IPS-15b (cell line): ENCODE measurements around the gene ITGAX.
"Not testable (repeated sequence)": the region's sequence is repeated elsewhere in the genome, so short reads cannot be mapped to it uniquely, and the experiment has no call there.

ENCODE experiments used
- H3K27me3 ChIP-seq: one replicate; pipeline ENCODE4 v1.6.1; 2013; ENCODE audit warnings: low read length; ENCODE audit not compliant: control insufficient read depth, insufficient read depth
- H3K36me3 ChIP-seq: one replicate; pipeline ENCODE4 v1.6.1; 2013; ENCODE audit warnings: low read length; ENCODE audit not compliant: control insufficient read depth, insufficient read depth
- H3K4me1 ChIP-seq: one replicate; pipeline ENCODE4 v1.6.1; 2013; ENCODE audit warnings: mild to moderate bottlenecking, low read length; ENCODE audit not compliant: control insufficient read depth, insufficient read depth
- H3K4me3 ChIP-seq: one replicate; pipeline ENCODE4 v1.5.1; 2013; ENCODE audit warnings: low read depth, low read length
- H3K9ac ChIP-seq: one replicate; pipeline ENCODE4 v1.6.1; 2013; ENCODE audit warnings: low read depth, mild to moderate bottlenecking, low read length
- H3K9me3 ChIP-seq: one replicate; pipeline ENCODE4 v1.6.1; 2013; ENCODE audit warnings: mild to moderate bottlenecking, low read length; ENCODE audit not compliant: control insufficient read depth, insufficient read depth

ITGAX gene

GRCh38 chr16:31331141-31331764 is 23.7 kb upstream of the ITGAX start:
- Histone ChIP-seq H3K9me3 (no peaks in the 10 kb centered on the region), H3K4me3 (peak overlapping the region; percentile 56), H3K4me1 (peaks cover 9% of the 10 kb centered on the region), H3K27me3 (peaks cover 38% of the 10 kb centered on the region), H3K36me3 (no peaks in the 10 kb centered on the region), H3K9ac (no peak overlapping the region)

GRCh38 chr16:31331807-31332301 is 23.1 kb upstream of the ITGAX start:
- H3K4me3 ChIP-seq: peak overlapping the region; percentile 56
- peaks cover 38% of the 10 kb centered on the region for H3K27me3 ChIP-seq
- H3K4me1 ChIP-seq: peaks cover 9% of the 10 kb centered on the region
- H3K9ac ChIP-seq: no peak overlapping the region
- no peaks in the 10 kb centered on the region for H3K9me3 ChIP-seq
- H3K36me3 ChIP-seq: no peaks in the 10 kb centered on the region

GRCh38 chr16:31332544-31332943 is 22.4 kb upstream of the ITGAX start:
- peaks cover 38% of the 10 kb centered on the region for H3K27me3 ChIP-seq
- H3K4me1 ChIP-seq: peaks cover 9% of the 10 kb centered on the region
- no peaks in the 10 kb centered on the region for H3K9me3 ChIP-seq
- no peak overlapping the region for H3K4me3 ChIP-seq
- H3K36me3 ChIP-seq: no peaks in the 10 kb centered on the region
- H3K9ac ChIP-seq: no peak overlapping the region

GRCh38 chr16:31333686-31334649 is 21.0 kb upstream of the ITGAX start:
- Histone ChIP-seq H3K4me1 (peaks cover 6% of the 10 kb centered on the region), H3K4me3 (no peak overlapping the region), H3K9me3 (no peaks in the 10 kb centered on the region), H3K9ac (no peak overlapping the region), H3K36me3 (no peaks in the 10 kb centered on the region), H3K27me3 (peaks cover 38% of the 10 kb centered on the region)

- Histone ChIP-seq H3K27me3 (peaks cover 29% of the 10 kb centered on the region), H3K36me3 (no peaks in the 10 kb centered on the region), H3K4me3 (no peak overlapping the region), H3K9me3 (no peaks in the 10 kb centered on the region), H3K4me1 (peaks cover 6% of the 10 kb centered on the region), H3K9ac (no peak overlapping the region)
Measured at GRCh38 chr16:31334934-31335333, 20.0 kb upstream of the ITGAX start.

GRCh38 chr16:31335431-31335830 is 19.5 kb upstream of the ITGAX start:
- H3K27me3 ChIP-seq: peaks cover 24% of the 10 kb centered on the region

GRCh38 chr16:31338166-31338685 is 16.8 kb upstream of the ITGAX start:
- H3K9ac ChIP-seq, H3K9me3 ChIP-seq, H3K4me1 ChIP-seq, H3K4me3 ChIP-seq, H3K27me3 ChIP-seq, H3K36me3 ChIP-seq: not testable (repeated sequence)

More at GRCh38 chr16:31335431-31335830, 19.5 kb upstream of the ITGAX start:
- no peaks in the 10 kb centered on the region for H3K9me3 ChIP-seq
- no peaks in the 10 kb centered on the region for H3K36me3 ChIP-seq
- H3K4me3 ChIP-seq: no peak overlapping the region
- peaks cover 6% of the 10 kb centered on the region for H3K4me1 ChIP-seq
- no peak overlapping the region for H3K9ac ChIP-seq

GRCh38 chr16:31344712-31345111 is 10.3 kb upstream of the ITGAX start:
- H3K4me3 ChIP-seq: no peak overlapping the region
- H3K9me3 ChIP-seq: no peaks in the 10 kb centered on the region
- H3K9ac ChIP-seq: no peak overlapping the region

GRCh38 chr16:31347445-31347844 is 7.5 kb upstream of the ITGAX start:
- no peak overlapping the region for H3K9ac ChIP-seq
- H3K4me1 ChIP-seq: no peaks in the 10 kb centered on the region
- no peaks in the 10 kb centered on the region for H3K9me3 ChIP-seq
- no peaks in the 10 kb centered on the region for H3K36me3 ChIP-seq
- H3K27me3 ChIP-seq: no peaks in the 10 kb centered on the region
- no peak overlapping the region for H3K4me3 ChIP-seq

More at GRCh38 chr16:31344712-31345111, 10.3 kb upstream of the ITGAX start:
- H3K36me3 ChIP-seq: no peaks in the 10 kb centered on the region
- H3K27me3 ChIP-seq: no peaks in the 10 kb centered on the region
- no peaks in the 10 kb centered on the region for H3K4me1 ChIP-seq

- no peak overlapping the region for H3K4me3 ChIP-seq
- no peaks in the 10 kb centered on the region for H3K36me3 ChIP-seq
- H3K9ac ChIP-seq: no peak overlapping the region
- H3K4me1 ChIP-seq: no peaks in the 10 kb centered on the region
- H3K27me3 ChIP-seq: no peaks in the 10 kb centered on the region
- H3K9me3 ChIP-seq: no peaks in the 10 kb centered on the region
Measured at GRCh38 chr16:31348579-31348978, 6.4 kb upstream of the ITGAX start.

- Histone ChIP-seq H3K4me3 (no peak overlapping the region), H3K9me3 (no peaks in the 10 kb centered on the region), H3K4me1 (peaks cover 2% of the 10 kb centered on the region), H3K36me3 (no peaks in the 10 kb centered on the region), H3K27me3 (no peaks in the 10 kb centered on the region), H3K9ac (no peak overlapping the region)
Measured at GRCh38 chr16:31350275-31351005, 4.5 kb upstream of the ITGAX start.
